Activated T-cell treated with anti-CD3 and anti-CD28 coated beads, Interleukin-2, amount 50 U/mL, for 72 hours (primary cell): ENCODE measurements around the gene TRIOBP. TPM values are rescaled to one million over a fixed set of nuclear protein-coding genes. Genes with fewer than 3 reads are reported as not detected.

ENCODE experiments used
- ATAC-seq, 2 donors: fragments of 150-1000 bp; cut with Tn5 transposase; replicated peaks in 1 of 2; 2 replicates each; pipeline ENCODE4 v1.10.0; 2021; ENCODE audit warnings: moderate library complexity in 2 of 2, mild to moderate bottlenecking in 1 of 2
- DNase-seq, 2 donors: peaks; one replicate each; pipeline ENCODE4 v3.0.0; 2021 to 2022; ENCODE audit warnings: mixed read lengths in 1 of 2
- H3K27ac Mint-ChIP-seq: one replicate; pipeline ENCODE4 v1.8.0; 2022; ENCODE audit warnings: mild to moderate bottlenecking, moderate library complexity, mixed read lengths
- H3K27me3 Mint-ChIP-seq: one replicate; pipeline ENCODE4 v1.8.0; 2022; ENCODE audit warnings: low read depth, mixed read lengths
- H3K36me3 Mint-ChIP-seq, 2 donors: one replicate each; pipeline ENCODE4 v1.8.0; 2022; ENCODE audit warnings: mixed read lengths in 2 of 2, mild to moderate bottlenecking in 1 of 2; ENCODE audit not compliant: insufficient read depth in 2 of 2
- H3K4me1 Mint-ChIP-seq: one replicate; pipeline ENCODE4 v1.8.0; 2022; ENCODE audit warnings: low read depth, mixed read lengths
- H3K4me3 Mint-ChIP-seq, 2 donors: one replicate each; pipeline ENCODE4 v1.8.0; 2022; ENCODE audit warnings: mild to moderate bottlenecking in 2 of 2, mixed read lengths in 2 of 2, moderate library complexity in 2 of 2
- H3K9me3 Mint-ChIP-seq, 2 donors: one replicate each; pipeline ENCODE4 v1.8.0; 2022; ENCODE audit warnings: mixed read lengths in 2 of 2
- total RNA-seq, 2 donors: library from RNA; stranded (reverse); gene quantifications; one replicate each; pipeline ENCODE4 v1.2.3, GENCODE V29; 2022

TRIOBP gene
- total RNA-seq, 2 donors from 2014 or later, result 25.4 to 28.6 TPM

- Mint-ChIP-seq H3K4me1 (no peaks in the 10 kb centered on the region), H3K27ac (no peak overlapping the region), H3K4me3 (no peak overlapping the region), H3K27me3 (no peaks in the 10 kb centered on the region), H3K9me3 (no peaks in the 10 kb centered on the region), H3K36me3 (peaks cover 0 to 4% of the 10 kb centered on the region in 2 donors)
- ATAC-seq (no peak), DNase-seq (no peak)
Measured at GRCh38 chr22:37759281-37759680, 62.4 kb downstream of the TRIOBP start.

- H3K27ac Mint-ChIP-seq, result no peak overlapping the region
- H3K4me3 Mint-ChIP-seq, result no peak overlapping the region
- DNase-seq (no peak), ATAC-seq (no peak)
- H3K36me3 Mint-ChIP-seq, result peaks cover 0 to 2% of the 10 kb centered on the region in 2 donors
- H3K9me3 Mint-ChIP-seq, result no peaks in the 10 kb centered on the region
- no peaks in the 10 kb centered on the region for H3K27me3 Mint-ChIP-seq
- H3K4me1 Mint-ChIP-seq, result no peaks in the 10 kb centered on the region
Measured at GRCh38 chr22:37760152-37760551, 63.3 kb downstream of the TRIOBP start.

GRCh38 chr22:37762389-37762836 is 65.6 kb downstream of the TRIOBP start:
- ATAC-seq, result no peak
- DNase-seq, result no peak
- Mint-ChIP-seq H3K4me1 (no peaks in the 10 kb centered on the region), H3K27me3 (no peaks in the 10 kb centered on the region), H3K36me3 (peaks cover 0 to 3% of the 10 kb centered on the region in 2 donors), H3K9me3 (no peaks in the 10 kb centered on the region), H3K4me3 (no peak overlapping the region), H3K27ac (no peak overlapping the region)

- Mint-ChIP-seq H3K27me3 (no peaks in the 10 kb centered on the region), H3K4me3 (no peak overlapping the region), H3K27ac (no peak overlapping the region), H3K36me3 (peaks cover 0 to 3% of the 10 kb centered on the region in 2 donors), H3K9me3 (no peaks in the 10 kb centered on the region), H3K4me1 (no peaks in the 10 kb centered on the region)
- DNase-seq (no peak), ATAC-seq (no peak)
Measured at GRCh38 chr22:37763012-37763411, 66.2 kb downstream of the TRIOBP start.

- peaks cover 0 to 3% of the 10 kb centered on the region in 2 donors for H3K36me3 Mint-ChIP-seq
- H3K9me3 Mint-ChIP-seq, result no peaks in the 10 kb centered on the region
- no peak overlapping the region for H3K4me3 Mint-ChIP-seq
- DNase-seq (no peak), ATAC-seq (no peak)
- no peaks in the 10 kb centered on the region for H3K27me3 Mint-ChIP-seq
- H3K4me1 Mint-ChIP-seq, result no peaks in the 10 kb centered on the region
- no peak overlapping the region for H3K27ac Mint-ChIP-seq
Measured at GRCh38 chr22:37763652-37764051, 66.8 kb downstream of the TRIOBP start.

- H3K27ac Mint-ChIP-seq, result no peak overlapping the region
- peaks cover 0 to 3% of the 10 kb centered on the region in 2 donors for H3K36me3 Mint-ChIP-seq
- H3K27me3 Mint-ChIP-seq, result no peaks in the 10 kb centered on the region
- no peaks in the 10 kb centered on the region for H3K4me1 Mint-ChIP-seq
- DNase-seq (no peak), ATAC-seq (no peak)
- no peaks in the 10 kb centered on the region for H3K9me3 Mint-ChIP-seq
- H3K4me3 Mint-ChIP-seq, result no peak overlapping the region
Measured at GRCh38 chr22:37764622-37765021, 67.8 kb downstream of the TRIOBP start.

- DNase-seq (no peak), ATAC-seq (no peak)
- no peaks in the 10 kb centered on the region for H3K4me1 Mint-ChIP-seq
- H3K9me3 Mint-ChIP-seq, result no peaks in the 10 kb centered on the region
- no peak overlapping the region for H3K27ac Mint-ChIP-seq
- H3K36me3 Mint-ChIP-seq, result peaks cover 0 to 3% of the 10 kb centered on the region in 2 donors
- no peaks in the 10 kb centered on the region for H3K27me3 Mint-ChIP-seq
- no peak overlapping the region for H3K4me3 Mint-ChIP-seq
Measured at GRCh38 chr22:37765498-37765897, 68.7 kb downstream of the TRIOBP start.

GRCh38 chr22:37765953-37766576 is 69.2 kb downstream of the TRIOBP start:
- Mint-ChIP-seq H3K36me3 (peaks cover 0 to 3% of the 10 kb centered on the region in 2 donors), H3K4me3 (no peak overlapping the region), H3K4me1 (no peaks in the 10 kb centered on the region), H3K9me3 (no peaks in the 10 kb centered on the region), H3K27me3 (no peaks in the 10 kb centered on the region), H3K27ac (no peak overlapping the region)
- no peak for ATAC-seq
- DNase-seq, result no peak

- no peak overlapping the region for H3K4me3 Mint-ChIP-seq
- no peak for ATAC-seq
Measured at GRCh38 chr22:37768273-37768672, 71.4 kb downstream of the TRIOBP start.

GRCh38 chr22:37769056-37769455 is 72.2 kb downstream of the TRIOBP start:
- H3K27me3 Mint-ChIP-seq, result no peaks in the 10 kb centered on the region
- no peaks in the 10 kb centered on the region for H3K9me3 Mint-ChIP-seq
- ATAC-seq, result no peak

More at GRCh38 chr22:37768273-37768672, 71.4 kb downstream of the TRIOBP start:
- H3K4me1 Mint-ChIP-seq, result no peaks in the 10 kb centered on the region
- H3K36me3 Mint-ChIP-seq, result peaks cover 2 to 3% of the 10 kb centered on the region in 2 donors
- H3K27me3 Mint-ChIP-seq, result no peaks in the 10 kb centered on the region
- no peaks in the 10 kb centered on the region for H3K9me3 Mint-ChIP-seq
- DNase-seq, result no peak
- H3K27ac Mint-ChIP-seq, result no peak overlapping the region

GRCh38 chr22:37771081-37771480 is 74.2 kb downstream of the TRIOBP start:
- Mint-ChIP-seq H3K9me3 (no peaks in the 10 kb centered on the region), H3K4me1 (no peaks in the 10 kb centered on the region), H3K27ac (no peak overlapping the region), H3K36me3 (peaks cover 0 to 3% of the 10 kb centered on the region in 2 donors), H3K4me3 (no peak overlapping the region), H3K27me3 (no peaks in the 10 kb centered on the region)
- no peak for ATAC-seq
- DNase-seq, result no peak

More at GRCh38 chr22:37769056-37769455, 72.2 kb downstream of the TRIOBP start:
- Mint-ChIP-seq H3K4me3 (no peak overlapping the region), H3K36me3 (peaks cover 3% of the 10 kb centered on the region in 2 donors), H3K4me1 (no peaks in the 10 kb centered on the region), H3K27ac (no peak overlapping the region)
- no peak for DNase-seq

- H3K36me3 Mint-ChIP-seq, result peaks cover 0 to 3% of the 10 kb centered on the region in 2 donors
- H3K27me3 Mint-ChIP-seq, result no peaks in the 10 kb centered on the region
- H3K27ac Mint-ChIP-seq, result no peak overlapping the region
- H3K4me3 Mint-ChIP-seq, result no peak overlapping the region
- no peaks in the 10 kb centered on the region for H3K9me3 Mint-ChIP-seq
- ATAC-seq, result no peak
- no peaks in the 10 kb centered on the region for H3K4me1 Mint-ChIP-seq
- no peak for DNase-seq
Measured at GRCh38 chr22:37771702-37772427, 75.0 kb downstream of the TRIOBP start.

- no peaks in the 10 kb centered on the region for H3K27me3 Mint-ChIP-seq
- no peaks in the 10 kb centered on the region for H3K4me1 Mint-ChIP-seq
- no peak overlapping the region for H3K27ac Mint-ChIP-seq
- H3K36me3 Mint-ChIP-seq, result peaks cover 0 to 3% of the 10 kb centered on the region in 2 donors
- DNase-seq, result no peak
- no peak overlapping the region for H3K4me3 Mint-ChIP-seq
- ATAC-seq, result no peak
- no peaks in the 10 kb centered on the region for H3K9me3 Mint-ChIP-seq
Measured at GRCh38 chr22:37774728-37775127, 77.9 kb downstream of the TRIOBP start.
